NT2/D1 (cell line): ENCODE results near the gene GALNT12.

Experiments used
- DNase-seq: peaks from one replicate; pipeline ENCODE4 v3.0.0-alpha.2; 2011; ENCODE audit warnings: low read depth, low spot score
- H3K27me3 ChIP-seq: 2 replicates; pipeline ENCODE4 v1.6.0; 2011; ENCODE audit warnings: mild to moderate bottlenecking; ENCODE audit not compliant: insufficient read length, insufficient read depth
- H3K36me3 ChIP-seq: 2 replicates; pipeline ENCODE4 v1.6.1; 2011; ENCODE audit warnings: mild to moderate bottlenecking, low read length, mixed read lengths; ENCODE audit not compliant: insufficient read depth, insufficient read length
- H3K4me1 ChIP-seq: 2 replicates; pipeline ENCODE4 v1.5.1; 2011; ENCODE audit not compliant: insufficient read depth, insufficient read length
- H3K4me3 ChIP-seq: 2 replicates; pipeline ENCODE4 v1.5.1; 2011; ENCODE audit warnings: low read depth; ENCODE audit not compliant: insufficient read length
- H3K9ac ChIP-seq: 2 replicates; pipeline ENCODE4 v1.6.0; 2011; ENCODE audit warnings: low read depth; ENCODE audit not compliant: insufficient read length
- H3K9me3 ChIP-seq: 2 replicates; pipeline ENCODE4 v1.5.1; 2011; ENCODE audit warnings: mild to moderate bottlenecking, low read length; ENCODE audit not compliant: insufficient read depth
- SUZ12 ChIP-seq: IDR thresholded peaks from 2 replicates; pipeline ENCODE4 v1.6.1; 2011; ENCODE audit not compliant: insufficient read length, insufficient read depth; ENCODE audit errors: extremely low read depth
- YY1 ChIP-seq: IDR thresholded peaks from 2 replicates; pipeline ENCODE4 v1.6.1; 2011; ENCODE audit not compliant: insufficient read length, insufficient read depth
- ZNF274 ChIP-seq: IDR thresholded peaks from 2 replicates; pipeline ENCODE4 v1.6.1; 2011; ENCODE audit warnings: mild to moderate bottlenecking, low read depth, low read length

GALNT12 gene

DNA sequence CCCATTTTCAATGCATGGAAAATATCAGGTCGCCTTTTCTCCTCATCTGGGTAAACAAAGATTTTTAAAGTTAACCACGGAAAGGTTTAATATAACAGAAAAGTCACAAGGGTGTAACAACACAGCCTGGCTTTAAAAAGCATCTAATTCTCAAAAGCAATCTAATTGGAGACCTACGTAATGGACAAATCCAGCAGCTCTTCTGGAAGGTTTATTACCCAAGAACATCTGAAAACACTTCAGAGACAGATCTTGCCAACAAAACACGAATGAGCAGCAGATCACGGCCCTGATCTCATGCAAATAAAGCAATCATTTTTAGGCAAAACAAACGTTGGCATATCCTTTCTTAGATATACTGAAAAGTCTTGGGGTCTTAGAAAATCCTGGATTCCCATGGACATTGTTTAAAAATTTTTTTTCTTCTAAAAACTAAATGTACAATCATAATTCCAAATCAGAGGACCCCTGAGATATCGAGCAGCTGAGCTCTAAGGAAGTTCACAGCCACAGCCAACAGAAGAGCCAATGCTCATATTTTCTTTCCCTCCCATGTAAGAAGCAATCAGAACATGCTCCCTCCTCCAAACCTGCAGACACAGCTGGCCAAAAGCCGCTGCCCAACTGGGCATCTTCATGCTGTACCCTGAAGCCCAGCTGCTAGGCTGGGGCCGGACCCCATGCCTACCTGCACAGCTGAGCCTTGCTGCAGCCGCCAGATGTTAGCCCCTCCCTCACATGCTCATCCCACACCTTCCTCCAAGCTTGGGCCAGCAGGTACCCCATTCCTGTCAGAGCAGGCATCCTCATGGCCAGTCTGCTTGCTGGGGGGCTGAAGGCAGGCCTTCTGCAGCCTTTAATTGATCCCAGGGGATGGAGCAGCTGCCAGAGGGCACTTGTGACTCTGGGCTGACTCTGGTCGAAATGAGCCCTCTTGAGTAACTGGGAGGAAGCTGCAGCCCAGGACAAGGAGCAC lies 22.4 kb upstream of the GALNT12 start:
- Histone ChIP-seq H3K27me3 (no peaks in the 10 kb centered on the region), H3K9ac (no peak overlapping the region), H3K4me3 (no peak overlapping the region), H3K9me3 (no peaks in the 10 kb centered on the region), H3K36me3 (peaks cover 80% of the 10 kb centered on the region), H3K4me1 (peaks cover 6% of the 10 kb centered on the region)
- DNase-seq, result no peak
- no peak for TF ChIP-seq YY1
- TF ChIP-seq SUZ12, result no peak
- no peak for TF ChIP-seq ZNF274

DNA sequence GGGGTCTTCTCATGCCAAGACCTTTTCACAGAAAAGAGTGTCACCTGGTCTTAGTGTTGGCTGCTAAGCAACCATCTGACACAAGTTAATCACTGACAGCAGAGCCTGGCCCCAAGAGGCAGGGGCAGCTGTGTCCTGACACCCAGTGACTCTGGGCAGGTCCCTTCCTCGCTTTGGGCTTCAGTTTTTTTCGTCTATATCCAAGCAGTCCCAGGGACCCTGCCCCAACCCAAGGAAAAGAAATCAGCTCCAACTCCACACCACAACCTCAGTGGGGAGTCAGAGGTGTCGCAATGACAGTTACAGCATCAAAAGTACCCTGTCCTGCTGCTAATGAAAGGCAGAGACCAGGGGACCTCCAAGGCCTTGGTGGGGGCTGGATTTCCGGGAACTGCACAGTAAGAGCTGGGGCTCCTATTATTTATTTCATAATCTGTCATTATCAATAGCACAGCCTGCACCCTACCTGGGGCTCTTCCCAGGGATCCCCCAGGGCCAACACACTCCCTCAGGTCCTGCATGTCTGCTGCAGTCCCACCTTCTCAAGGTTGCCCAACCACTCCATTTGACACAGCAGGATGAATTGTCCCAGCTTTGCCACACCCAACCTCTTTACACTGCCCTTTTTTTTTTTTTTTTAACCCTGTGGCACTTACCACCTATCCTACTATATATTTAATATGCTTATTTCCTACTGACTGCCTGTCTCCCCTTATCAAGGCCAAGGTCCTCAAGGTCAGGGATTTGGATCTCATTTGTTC lies 20.5 kb upstream of the GALNT12 start:
- Histone ChIP-seq H3K4me3 (no peak overlapping the region), H3K4me1 (peaks cover 11% of the 10 kb centered on the region), H3K27me3 (no peaks in the 10 kb centered on the region), H3K9me3 (no peaks in the 10 kb centered on the region), H3K9ac (no peak overlapping the region), H3K36me3 (peaks cover 72% of the 10 kb centered on the region)
- no peak for DNase-seq
- TF ChIP-seq SUZ12 (no peak), ZNF274 (no peak), YY1 (no peak)

DNA sequence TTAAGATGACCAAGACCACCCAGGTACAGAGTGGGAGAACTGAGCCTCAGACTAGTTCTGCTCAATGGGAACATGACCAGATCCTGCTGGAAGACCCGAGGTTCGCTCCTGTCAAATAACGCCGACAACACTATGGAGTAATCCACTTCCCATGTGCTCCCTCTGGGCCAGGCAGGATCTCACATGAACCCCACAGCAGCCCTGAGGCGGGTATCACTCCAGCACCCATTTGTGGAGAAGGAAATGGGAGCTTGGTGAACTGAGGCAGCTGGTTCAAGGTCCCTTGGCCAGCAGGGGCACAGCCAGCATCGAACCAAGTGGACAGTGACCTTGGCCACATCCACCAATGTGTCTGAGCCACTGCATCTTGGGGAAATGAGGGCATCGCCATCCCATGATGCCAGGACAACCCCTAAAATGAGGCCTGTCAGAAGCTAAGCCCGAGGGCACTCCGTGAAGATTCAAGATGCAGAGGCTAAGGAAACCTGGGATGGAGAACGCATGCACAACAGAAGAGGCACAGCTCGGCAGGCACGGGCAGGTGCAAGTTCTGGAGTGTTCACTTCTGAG lies 19.6 kb upstream of the GALNT12 start:
- no peak overlapping the region for H3K4me3 ChIP-seq
- H3K36me3 ChIP-seq, result peaks cover 64% of the 10 kb centered on the region
- no peak overlapping the region for H3K9ac ChIP-seq
- H3K9me3 ChIP-seq, result no peaks in the 10 kb centered on the region
- no peaks in the 10 kb centered on the region for H3K27me3 ChIP-seq
- TF ChIP-seq ZNF274 (no peak), SUZ12 (no peak), YY1 (no peak)
- peaks cover 15% of the 10 kb centered on the region for H3K4me1 ChIP-seq
- no peak for DNase-seq

DNA sequence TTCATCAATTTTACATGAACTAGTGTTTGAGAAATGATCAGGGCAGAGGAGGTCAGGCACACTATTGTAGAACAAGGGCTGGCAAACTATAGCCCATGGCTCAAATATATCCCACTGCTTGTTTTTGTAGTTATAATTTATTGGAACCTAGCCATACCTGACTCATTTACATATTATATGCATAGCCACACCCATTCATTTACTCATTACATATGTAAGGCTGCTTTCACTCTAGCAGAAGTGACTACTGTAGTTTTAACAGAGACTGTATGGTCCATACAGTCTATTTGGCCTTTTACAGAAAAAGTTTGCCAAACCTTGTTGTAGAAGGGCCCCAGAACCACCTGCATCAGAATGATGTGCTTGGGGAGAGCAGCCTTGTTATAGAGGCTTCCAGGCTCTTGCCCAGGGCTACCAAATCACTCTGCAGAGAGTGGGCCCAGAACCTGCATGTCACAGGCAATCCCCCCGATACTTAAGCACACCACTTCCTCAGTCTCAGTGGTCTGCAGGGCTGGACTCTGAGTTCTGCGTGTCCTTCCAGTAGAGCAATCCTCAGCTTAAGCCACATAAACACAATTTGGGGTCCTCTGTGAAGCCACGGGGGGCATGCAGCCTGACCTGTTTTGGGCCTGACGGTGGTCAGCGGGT lies 17.9 kb upstream of the GALNT12 start:
- no peak for DNase-seq
- Histone ChIP-seq H3K4me3 (no peak overlapping the region), H3K36me3 (peaks cover 51% of the 10 kb centered on the region), H3K27me3 (no peaks in the 10 kb centered on the region), H3K9ac (no peak overlapping the region), H3K9me3 (no peaks in the 10 kb centered on the region), H3K4me1 (peaks cover 16% of the 10 kb centered on the region)
- TF ChIP-seq YY1 (no peak), SUZ12 (no peak), ZNF274 (no peak)

DNA sequence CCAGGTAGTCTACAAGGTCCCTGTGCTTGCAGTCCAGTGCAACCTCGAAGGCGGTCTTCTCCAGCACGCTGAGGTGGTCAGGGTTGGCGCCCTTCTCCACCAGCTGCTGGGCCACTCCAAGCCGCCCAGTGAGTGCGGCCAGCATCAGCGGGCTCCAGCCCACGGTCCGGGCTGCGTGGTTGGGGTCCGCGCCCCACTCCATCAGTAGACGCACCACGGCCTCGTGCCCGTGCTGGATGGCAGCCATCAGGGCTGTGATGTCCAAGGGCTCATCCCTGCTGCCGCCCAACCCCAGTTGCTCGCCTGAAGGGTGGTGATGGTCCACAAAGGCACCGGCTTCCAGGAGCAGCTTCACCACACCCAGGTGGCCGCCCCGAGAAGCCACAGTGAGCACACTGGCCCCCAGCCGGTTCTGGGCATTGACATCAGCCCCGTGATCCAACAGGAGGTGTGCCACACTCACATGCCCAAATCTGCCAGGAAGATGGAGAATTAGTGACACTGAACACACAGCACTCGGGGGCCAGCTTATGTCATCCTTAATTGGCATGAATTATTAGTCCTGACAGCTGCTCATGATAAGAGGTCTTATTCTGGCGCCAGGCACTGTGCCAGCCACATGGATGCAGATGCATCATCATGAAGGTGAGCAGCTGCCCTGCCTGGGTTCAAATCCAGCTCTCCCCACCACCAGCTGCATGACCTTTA lies 17.2 kb upstream of the GALNT12 start:
- H3K4me3 ChIP-seq, result no peak overlapping the region
- no peak overlapping the region for H3K9ac ChIP-seq
- DNase-seq, result no peak
- TF ChIP-seq YY1, result no peak
- TF ChIP-seq ZNF274, result no peak
- TF ChIP-seq SUZ12, result no peak
- no peaks in the 10 kb centered on the region for H3K9me3 ChIP-seq
- H3K27me3 ChIP-seq, result no peaks in the 10 kb centered on the region
- H3K36me3 ChIP-seq, result peaks cover 49% of the 10 kb centered on the region
- peaks cover 21% of the 10 kb centered on the region for H3K4me1 ChIP-seq

DNA sequence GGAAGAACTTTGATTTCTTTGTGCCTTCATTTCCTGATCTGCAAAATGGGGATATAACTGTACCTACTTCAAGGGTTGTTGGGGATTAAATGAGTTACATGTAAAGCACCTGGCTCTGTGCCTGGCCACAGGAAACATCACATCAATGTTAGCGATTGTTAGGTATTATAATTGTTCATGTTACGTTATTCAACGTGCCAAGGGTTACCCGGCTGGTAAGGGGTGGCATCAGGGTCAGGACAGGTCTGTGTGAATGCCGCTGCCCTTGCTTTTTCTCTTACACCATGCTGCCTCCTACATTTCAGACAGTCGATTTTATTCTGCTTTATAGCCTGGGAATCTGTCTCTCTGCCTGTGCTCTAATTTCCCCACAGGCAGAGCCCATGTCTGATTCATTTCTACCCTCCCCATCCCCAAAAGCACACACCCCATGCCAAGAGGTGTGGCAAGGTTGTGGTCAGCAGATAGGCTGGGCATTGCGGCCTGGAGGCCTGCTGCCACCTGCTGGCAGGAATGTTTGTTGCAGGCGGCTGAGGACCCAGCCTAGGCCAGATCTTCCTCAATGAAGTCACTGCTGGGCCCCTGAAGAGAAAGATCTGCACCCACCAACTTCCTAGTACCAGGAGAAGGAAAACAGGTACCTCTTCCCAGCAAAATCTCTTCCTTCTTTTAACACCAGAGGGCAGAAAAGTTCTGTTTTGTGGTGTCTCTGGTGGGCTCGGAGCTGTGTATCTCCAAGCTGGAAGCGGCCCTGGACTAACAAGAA lies 16.4 kb upstream of the GALNT12 start:
- H3K4me3 ChIP-seq, result no peak overlapping the region
- TF ChIP-seq SUZ12, result no peak
- TF ChIP-seq YY1, result no peak
- TF ChIP-seq ZNF274, result no peak
- H3K9ac ChIP-seq, result no peak overlapping the region
- H3K27me3 ChIP-seq, result no peaks in the 10 kb centered on the region
- peaks cover 23% of the 10 kb centered on the region for H3K4me1 ChIP-seq
- no peaks in the 10 kb centered on the region for H3K9me3 ChIP-seq
- peaks cover 44% of the 10 kb centered on the region for H3K36me3 ChIP-seq
- DNase-seq, result peak; percentile 74
